ENCODE data around the gene REV1.

The REV1 gene

GRCh38 chr2:99451686-99452085 lies 38.1 kb downstream of the REV1 start:
- TF ChIP-seq CTCF (IDR thresholded peaks at IDR 0.05; ENCODE audit: control insufficient read depth, extremely low read depth, insufficient read depth): no peak
- no peak overlapping the region for H3K4me3 ChIP-seq (ENCODE audit: low read depth, low read length)
- DNase-seq (ENCODE audit: low read depth): no peak

GRCh38 chr2:99451280-99451679 lies 38.5 kb downstream of the REV1 start:
- H3K4me3 ChIP-seq (ENCODE audit: low read depth, low read length): no peak overlapping the region

GRCh38 chr2:99450199-99450598 lies 39.6 kb downstream of the REV1 start:
- TF ChIP-seq CTCF (IDR thresholded peaks at IDR 0.05; ENCODE audit: control insufficient read depth, extremely low read depth, insufficient read depth): no peak
- H3K4me3 ChIP-seq (ENCODE audit: low read depth, low read length): no peak overlapping the region
- no peak for DNase-seq (ENCODE audit: low read depth)

More at GRCh38 chr2:99451280-99451679, 38.5 kb downstream of the REV1 start:
- DNase-seq (ENCODE audit: low read depth): no peak
- TF ChIP-seq CTCF (IDR thresholded peaks at IDR 0.05; ENCODE audit: control insufficient read depth, extremely low read depth, insufficient read depth): no peak

GRCh38 chr2:99448556-99448955 lies 41.3 kb downstream of the REV1 start:
- no peak overlapping the region for H3K4me3 ChIP-seq (ENCODE audit: low read depth, low read length)
- TF ChIP-seq CTCF (IDR thresholded peaks at IDR 0.05; ENCODE audit: control insufficient read depth, extremely low read depth, insufficient read depth): no peak
- DNase-seq (ENCODE audit: low read depth): no peak

- no peak overlapping the region for H3K4me3 ChIP-seq (ENCODE audit: low read depth, low read length)
- DNase-seq (ENCODE audit: low read depth): no peak
- TF ChIP-seq CTCF (IDR thresholded peaks at IDR 0.05; ENCODE audit: control insufficient read depth, extremely low read depth, insufficient read depth): no peak
Measured at GRCh38 chr2:99445065-99445464, 44.8 kb downstream of the REV1 start.

GRCh38 chr2:99444222-99444621 lies 45.6 kb downstream of the REV1 start:
- TF ChIP-seq CTCF (IDR thresholded peaks at IDR 0.05; ENCODE audit: control insufficient read depth, extremely low read depth, insufficient read depth): no peak
- no peak for DNase-seq (ENCODE audit: low read depth)

GRCh38 chr2:99442837-99443236 lies 47.0 kb downstream of the REV1 start:
- H3K4me3 ChIP-seq (ENCODE audit: low read depth, low read length): no peak overlapping the region
- no peak for DNase-seq (ENCODE audit: low read depth)
- peak; percentile 26; the same call in 1 of the 2 replicates for TF ChIP-seq CTCF (IDR thresholded peaks at IDR 0.05; ENCODE audit: control insufficient read depth, extremely low read depth, insufficient read depth)

More at GRCh38 chr2:99444222-99444621, 45.6 kb downstream of the REV1 start:
- no peak overlapping the region for H3K4me3 ChIP-seq (ENCODE audit: low read depth, low read length)
